ENCODE measurements around the gene HMX1. TPM values are rescaled to one million over a fixed set of nuclear protein-coding genes. Genes with fewer than 3 reads are reported as not detected.

The HMX1 gene
- total and polyA plus RNA-seq, 10 of the 15 experiments (the other 5 are each of a cell fraction or from before 2014, with no cell fraction given) = not detected

DNA sequence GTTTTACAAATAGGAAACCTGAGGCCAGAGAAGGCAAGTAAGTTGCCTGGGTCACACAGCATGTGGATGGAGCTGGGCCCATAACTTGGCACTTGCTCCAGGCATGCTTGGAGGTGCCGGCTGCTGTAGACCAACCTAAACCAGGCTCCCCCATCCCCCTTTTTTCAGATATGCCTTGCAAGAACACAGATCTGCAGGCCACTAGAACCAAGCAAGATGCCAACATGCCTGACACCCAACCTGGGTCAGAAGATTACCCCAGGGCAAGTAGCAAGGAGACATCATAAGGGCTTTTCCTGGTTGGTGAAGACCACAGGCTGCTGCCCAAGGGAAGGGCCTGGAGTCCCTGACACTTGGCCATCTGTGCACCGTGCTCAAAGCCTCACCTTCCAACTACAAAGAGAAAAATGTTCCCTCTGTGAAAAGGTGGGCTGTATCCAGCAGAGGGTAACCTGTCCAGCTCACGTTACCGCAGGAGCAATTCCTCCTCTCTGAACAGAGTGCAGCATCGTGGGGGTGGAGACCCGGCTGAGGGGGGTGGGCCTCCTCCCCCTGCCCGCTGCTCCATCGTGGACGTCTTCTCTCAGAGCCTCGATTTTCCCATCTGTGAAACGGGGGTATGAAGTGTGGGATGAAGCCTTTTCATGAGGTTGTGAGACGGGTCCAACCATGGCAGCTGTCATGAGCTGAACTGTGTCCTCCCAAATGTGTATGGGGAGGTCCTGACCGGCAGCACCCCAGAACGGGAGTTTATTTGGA, 23.0 kb downstream of the HMX1 start:
- intact Hi-C loops (cut with micrococcal nuclease; ENCODE audit: unreplicated experiment) = no loop called here
- SMC1A ChIA-PET (ENCODE audit: uncharacterized antibody, unreplicated experiment) = no interaction called here

More for the DNA sequence above, 23.0 kb downstream of the HMX1 start:
- WGBS (ENCODE audit: insufficient coverage, insufficient replicate concordance, low lambda C conversion rate, missing lambda C conversion rate) = 24% methylated on average over 14 of the region's 14 CpGs
- ChIA-PET POLR2A (no interaction called here), RAD21 (ENCODE audit: unreplicated experiment) (no interaction called here), CTCF (no interaction called here)
- no peaks in the 10 kb centered on the region for H3K27me3 ChIP-seq (replicated peaks in 1 of 2; ENCODE audit: control insufficient read depth in 2 of 2, insufficient read depth in 2 of 2, low read length in 1 of 2)
- no peak overlapping the region for H3K4me3 ChIP-seq
- in situ Hi-C loops (cut with MboI) = no loop called here
- no peak for DNase-seq (ENCODE audit: low read depth, low spot score)
- H3K27ac ChIP-seq (ENCODE audit: control insufficient read depth, insufficient read depth) = no peak overlapping the region
- H3K4me1 ChIP-seq (ENCODE audit: control insufficient read depth, insufficient read depth, low read length) = no peaks in the 10 kb centered on the region
- H2AFZ ChIP-seq (ENCODE audit: control insufficient read depth, low read depth, low read length) = no peak overlapping the region
- BruUV-seq (replicated peaks) = no TSS peak
- no peaks in the 10 kb centered on the region for H3K36me3 ChIP-seq (ENCODE audit: control insufficient read depth in 2 of 2, insufficient read depth in 2 of 2, low read length in 1 of 2)
- no peaks in the 10 kb centered on the region for H4K20me1 ChIP-seq (ENCODE audit: control insufficient read depth, insufficient read depth)
- no peak for ATAC-seq
- FAIRE-seq = no peak
- no peaks in the 10 kb centered on the region; the same call in 2 of the 3 replicates for H3K9me3 ChIP-seq (replicated peaks; ENCODE audit: control insufficient read depth, insufficient read depth, low read length)
- no peak overlapping the region for H3K9ac ChIP-seq (ENCODE audit: control insufficient read depth, insufficient read depth, low read length)
- TF ChIP-seq, protein P1, sequence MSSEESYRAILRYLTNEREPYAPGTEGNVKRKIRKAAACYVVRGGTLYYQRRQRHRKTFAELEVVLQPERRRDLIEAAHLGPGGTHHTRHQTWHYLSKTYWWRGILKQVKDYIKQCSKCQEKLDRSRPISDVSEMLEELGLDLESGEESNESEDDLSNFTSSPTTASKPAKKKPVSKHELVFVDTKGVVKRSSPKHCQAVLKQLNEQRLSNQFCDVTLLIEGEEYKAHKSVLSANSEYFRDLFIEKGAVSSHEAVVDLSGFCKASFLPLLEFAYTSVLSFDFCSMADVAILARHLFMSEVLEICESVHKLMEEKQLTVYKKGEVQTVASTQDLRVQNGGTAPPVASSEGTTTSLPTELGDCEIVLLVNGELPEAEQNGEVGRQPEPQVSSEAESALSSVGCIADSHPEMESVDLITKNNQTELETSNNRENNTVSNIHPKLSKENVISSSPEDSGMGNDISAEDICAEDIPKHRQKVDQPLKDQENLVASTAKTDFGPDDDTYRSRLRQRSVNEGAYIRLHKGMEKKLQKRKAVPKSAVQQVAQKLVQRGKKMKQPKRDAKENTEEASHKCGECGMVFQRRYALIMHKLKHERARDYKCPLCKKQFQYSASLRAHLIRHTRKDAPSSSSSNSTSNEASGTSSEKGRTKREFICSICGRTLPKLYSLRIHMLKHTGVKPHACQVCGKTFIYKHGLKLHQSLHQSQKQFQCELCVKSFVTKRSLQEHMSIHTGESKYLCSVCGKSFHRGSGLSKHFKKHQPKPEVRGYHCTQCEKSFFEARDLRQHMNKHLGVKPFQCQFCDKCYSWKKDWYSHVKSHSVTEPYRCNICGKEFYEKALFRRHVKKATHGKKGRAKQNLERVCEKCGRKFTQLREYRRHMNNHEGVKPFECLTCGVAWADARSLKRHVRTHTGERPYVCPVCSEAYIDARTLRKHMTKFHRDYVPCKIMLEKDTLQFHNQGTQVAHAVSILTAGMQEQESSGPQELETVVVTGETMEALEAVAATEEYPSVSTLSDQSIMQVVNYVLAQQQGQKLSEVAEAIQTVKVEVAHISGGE (CRISPR knock-in tag; IDR thresholded peaks at IDR 0.05) = no peak
- TF ChIP-seq IKZF1 (conservative IDR thresholded peaks at IDR 0.05) = no peak
- TF ChIP-seq IRF3 (IDR thresholded peaks at IDR 0.05) = no peak
- TF ChIP-seq SREBF1 (IDR thresholded peaks at IDR 0.05; ENCODE audit: low read length) = no peak
- no peak for TF ChIP-seq USF1 (IDR thresholded peaks at IDR 0.05; ENCODE audit: borderline replicate concordance, extremely low read length, insufficient read depth, low read depth, low read length)
- TF ChIP-seq BACH1 (IDR thresholded peaks at IDR 0.05; ENCODE audit: borderline replicate concordance) = no peak
- no peak overlapping the region for H3K4me2 ChIP-seq (ENCODE audit: control insufficient read depth, insufficient read depth)
- H3K79me2 ChIP-seq (ENCODE audit: control insufficient read depth, insufficient read depth, low read length) = no peaks in the 10 kb centered on the region
